Lower leg skin (tissue), 4 donors: ENCODE measurements around the gene LRRC40. TPM values are rescaled to one million over a fixed set of nuclear protein-coding genes. Genes with fewer than 3 reads are reported as not detected.
A peak's percentile ranks its signal among the peaks of the same experiment; 100 is the strongest.

ENCODE experiments used
- DNase-seq, 2 donors: peaks; one replicate each; pipeline ENCODE4 v3.0.0-alpha.2; 2019; ENCODE audit warnings: low spot score in 2 of 2
- H3K4me3 ChIP-seq: fragments of 200-600 bp; sonication (generic); 2 replicates; pipeline ENCODE4 v1.5.1; 2017; ENCODE audit warnings: mild to moderate bottlenecking, low read depth; ENCODE audit not compliant: poor library complexity, severe bottlenecking
- POLR2A ChIP-seq, 2 donors: fragments of 450-650 bp; IDR thresholded peaks; one replicate each; pipeline ENCODE4 v1.6.1; 2016 to 2017; ENCODE audit warnings: antibody characterized with exemption in 2 of 2, mild to moderate bottlenecking in 1 of 2, moderate library complexity in 1 of 2
- WGBS, 2 donors: methylation state at CpG; one replicate each; pipeline ENCODE4 v1.1.5; 2018; 5-methylcytosine and 5-hydroxymethylcytosine counted together
- intact Hi-C: fragments of 100-400 bp; cut with DNase I; formaldehyde crosslinking; loops from one replicate; pipeline ENCODE4 v1.15.0; 2023; ENCODE audit warnings: low total_unique reads
- total RNA-seq, 4 donors: library from RNA; depleted of rRNA; stranded (reverse); fragments of >200 nt; gene quantifications; one replicate each; pipeline ENCODE4 v1.1.0, GENCODE V29; 2016
- TF ChIP-seq, protein P1 (sequence below), 3 donors: fragments of 450-650 bp; IDR thresholded peaks; one replicate each; pipeline ENCODE4 v1.5.1; 2016; ENCODE audit warnings: antibody characterized with exemption in 3 of 3, mild to moderate bottlenecking in 3 of 3, moderate library complexity in 2 of 3

Gene LRRC40
- total RNA-seq, 4 donors from 2014 or later, result 6.4 to 12.0 (median 9.5) TPM

GRCh38 chr1:70221238-70222121 is 16.1 kb upstream of the LRRC40 start, which contains the start of gene SRSF11:
TSS of gene SRSF11 (plus strand) at chr1:70221380. CDS start at chr1:70221637, 257 bp downstream.
- TF ChIP-seq, protein P1, sequence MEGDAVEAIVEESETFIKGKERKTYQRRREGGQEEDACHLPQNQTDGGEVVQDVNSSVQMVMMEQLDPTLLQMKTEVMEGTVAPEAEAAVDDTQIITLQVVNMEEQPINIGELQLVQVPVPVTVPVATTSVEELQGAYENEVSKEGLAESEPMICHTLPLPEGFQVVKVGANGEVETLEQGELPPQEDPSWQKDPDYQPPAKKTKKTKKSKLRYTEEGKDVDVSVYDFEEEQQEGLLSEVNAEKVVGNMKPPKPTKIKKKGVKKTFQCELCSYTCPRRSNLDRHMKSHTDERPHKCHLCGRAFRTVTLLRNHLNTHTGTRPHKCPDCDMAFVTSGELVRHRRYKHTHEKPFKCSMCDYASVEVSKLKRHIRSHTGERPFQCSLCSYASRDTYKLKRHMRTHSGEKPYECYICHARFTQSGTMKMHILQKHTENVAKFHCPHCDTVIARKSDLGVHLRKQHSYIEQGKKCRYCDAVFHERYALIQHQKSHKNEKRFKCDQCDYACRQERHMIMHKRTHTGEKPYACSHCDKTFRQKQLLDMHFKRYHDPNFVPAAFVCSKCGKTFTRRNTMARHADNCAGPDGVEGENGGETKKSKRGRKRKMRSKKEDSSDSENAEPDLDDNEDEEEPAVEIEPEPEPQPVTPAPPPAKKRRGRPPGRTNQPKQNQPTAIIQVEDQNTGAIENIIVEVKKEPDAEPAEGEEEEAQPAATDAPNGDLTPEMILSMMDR (IDR thresholded peaks at IDR 0.05), result no peak
- peak in 1 of 2 donors; percentile 55 for TF ChIP-seq POLR2A (IDR thresholded peaks at IDR 0.05)
- peak; percentile 94 to 99 for DNase-seq
- intact Hi-C loops, result no loop called here
- H3K4me3 ChIP-seq, result peak within 1 kb of the TSS; percentile 64
- 0 to 1% methylated on average over 68 to 72 of the region's 74 CpGs for WGBS, 2 donors

- intact Hi-C loops, result no loop called here
- TF ChIP-seq POLR2A (IDR thresholded peaks at IDR 0.05), result no peak
- TF ChIP-seq, protein P1 (IDR thresholded peaks at IDR 0.05), result no peak
- 49 to 52% methylated on average over 17 of the region's 17 CpGs for WGBS, 2 donors
Measured at GRCh38 chr1:70220517-70221237, 15.3 kb upstream of the LRRC40 start.

DNA sequence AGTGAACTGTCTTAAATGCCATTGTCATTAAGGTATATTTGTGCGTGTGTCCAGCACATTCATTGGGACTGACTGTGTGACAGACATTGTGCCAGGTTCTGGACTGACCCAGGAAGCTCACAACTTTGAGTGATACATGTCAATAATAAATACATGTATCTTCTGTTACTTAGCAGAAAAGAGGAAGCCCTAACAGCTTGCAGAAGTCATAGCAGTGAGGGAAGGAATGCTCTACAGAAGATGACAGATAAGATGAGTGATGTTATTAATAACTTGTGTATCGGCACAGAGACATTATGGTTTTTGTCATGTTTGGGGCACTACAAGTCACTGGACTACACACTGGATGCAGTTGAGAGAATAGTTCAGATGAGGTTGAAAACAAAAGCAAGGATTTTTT is 14.6 kb upstream of the LRRC40 start:
- DNase-seq, result no peak
- H3K4me3 ChIP-seq, result no peak overlapping the region
- TF ChIP-seq, protein P1 (IDR thresholded peaks at IDR 0.05), result no peak
- TF ChIP-seq POLR2A (IDR thresholded peaks at IDR 0.05), result no peak
- 86 to 93% methylated on average over 2 of the region's 2 CpGs for WGBS, 2 donors
- intact Hi-C loops, result no loop called here

More at GRCh38 chr1:70220517-70221237, 15.3 kb upstream of the LRRC40 start:
- no peak for DNase-seq
- peak overlapping the region; percentile 64 for H3K4me3 ChIP-seq

- DNase-seq, result no peak
- no peak overlapping the region for H3K4me3 ChIP-seq
- intact Hi-C loops, result no loop called here
- TF ChIP-seq, protein P1 (IDR thresholded peaks at IDR 0.05), result no peak
- TF ChIP-seq POLR2A (IDR thresholded peaks at IDR 0.05), result no peak
Measured at GRCh38 chr1:70211541-70211940, 6.2 kb upstream of the LRRC40 start.

DNA sequence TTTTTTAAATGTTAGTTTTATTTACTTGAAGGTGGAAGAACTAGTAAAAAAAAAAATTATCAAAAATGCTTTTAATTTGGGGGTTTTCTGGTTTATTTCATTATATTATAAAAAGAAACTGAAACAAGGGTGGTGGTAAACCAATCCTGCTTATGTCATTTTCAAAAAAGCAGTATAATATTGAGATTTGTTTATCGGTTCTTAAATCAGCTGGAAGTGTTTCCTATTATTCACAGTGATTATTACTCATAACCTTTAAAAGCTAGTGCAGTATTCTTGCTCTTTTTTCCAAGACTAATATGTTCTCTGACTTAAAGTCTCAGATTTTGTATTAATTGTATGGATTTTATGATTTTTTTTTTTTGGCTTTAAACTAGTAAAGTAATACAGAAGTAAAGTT is 5.4 kb upstream of the LRRC40 start:
- TF ChIP-seq POLR2A (IDR thresholded peaks at IDR 0.05), result no peak
- TF ChIP-seq, protein P1 (IDR thresholded peaks at IDR 0.05), result no peak
- H3K4me3 ChIP-seq, result no peak overlapping the region
- 26 to 39% methylated on average over 1 of the region's 1 CpG for WGBS, 2 donors
- no peak for DNase-seq
- intact Hi-C loops, result no loop called here
